22Rv1 (cell line): ENCODE measurements around the gene SIRPG.

Source experiments
- CTCF ChIP-seq: fragments of 450-650 bp; IDR thresholded peaks from 2 replicates; pipeline ENCODE4 v1.5.1; 2017; ENCODE audit warnings: mild to moderate bottlenecking
- ZFX ChIP-seq: fragments of 450-650 bp; IDR thresholded peaks from 2 replicates; pipeline ENCODE4 v1.6.1; 2017; ENCODE audit warnings: antibody characterized with exemption, borderline replicate concordance

- TF ChIP-seq CTCF (no peak), ZFX (no peak)
These were observed 40.0 kb upstream of the SIRPG start for GRCh38 chr20:1697592-1697991.
